BJ (cell line): ENCODE measurements around the gene DMD. TPM values are rescaled to one million over a fixed set of nuclear protein-coding genes. Genes with fewer than 3 reads are reported as not detected.

Experiments used
- CTCF ChIA-PET: fragments of 350-600 bp; formaldehyde crosslinking; extraction: SDS; loops from one replicate; lab custom pipeline; 2021; ENCODE audit warnings: antibody characterized with exemption, inconsistent platforms; lab: Yijun Ruan, JAX
- POLR2A ChIA-PET: fragments of 300-600 bp; sonication (Branson Sonifier 250); formaldehyde crosslinking; extraction: SDS; loops from one replicate; lab custom pipeline; 2021; ENCODE audit warnings: antibody characterized with exemption; lab: Charles Lee
- DNase-seq: peaks from one replicate; pipeline ENCODE4 v3.0.0-alpha.2; 2011; ENCODE audit warnings: low read depth
- H3K27me3 ChIP-seq: 2 replicates; pipeline ENCODE4 v1.6.0; 2011; ENCODE audit warnings: low read length; ENCODE audit not compliant: control insufficient read depth, insufficient read depth
- H3K36me3 ChIP-seq: 2 replicates; pipeline ENCODE4 v1.5.1; 2011; ENCODE audit warnings: low read length; ENCODE audit not compliant: control insufficient read depth, insufficient read depth
- H3K4me3 ChIP-seq: 2 replicates; pipeline ENCODE4 v1.5.1; 2011; ENCODE audit warnings: low read depth, mild to moderate bottlenecking, control low read depth, low read length
- polyA plus RNA-seq: library from polyadenylated mRNA; depleted of rRNA; stranded (reverse); fragments of >200 nt; gene quantifications from 2 replicates; pipeline ENCODE4 v1.2.3, GENCODE V29; 2011
- TF ChIP-seq, protein P1 (sequence below): IDR thresholded peaks from 2 replicates; pipeline ENCODE4 v1.5.1; 2011; ENCODE audit warnings: low read depth, mild to moderate bottlenecking, control low read depth, inconsistent platforms, low read length, moderate library complexity; ENCODE audit not compliant: insufficient read depth

The DMD gene
- polyA plus RNA-seq, 1 experiment, result 12.5 TPM

DNA sequence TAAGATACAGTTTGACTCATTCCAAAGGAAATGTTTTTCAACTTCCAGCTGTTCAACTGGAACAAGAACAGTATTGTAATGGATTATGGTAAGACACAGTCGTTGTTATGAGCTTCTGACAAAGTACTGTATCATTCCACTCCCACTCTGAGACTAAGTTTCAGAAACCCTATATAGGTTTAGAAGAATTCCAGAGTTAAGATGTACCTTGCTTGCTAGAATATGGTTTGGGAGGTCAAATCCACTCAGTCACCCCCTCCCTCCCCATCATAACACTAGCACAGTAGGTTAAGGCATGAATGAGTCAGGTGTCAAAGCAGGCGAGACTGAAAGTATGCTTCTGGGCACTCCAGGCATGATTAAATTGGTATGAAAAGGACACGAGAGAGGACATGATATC, 339.7 kb downstream of the DMD start:
- ChIA-PET POLR2A (no interaction called here), CTCF (no interaction called here)
- no peak for DNase-seq

DNA sequence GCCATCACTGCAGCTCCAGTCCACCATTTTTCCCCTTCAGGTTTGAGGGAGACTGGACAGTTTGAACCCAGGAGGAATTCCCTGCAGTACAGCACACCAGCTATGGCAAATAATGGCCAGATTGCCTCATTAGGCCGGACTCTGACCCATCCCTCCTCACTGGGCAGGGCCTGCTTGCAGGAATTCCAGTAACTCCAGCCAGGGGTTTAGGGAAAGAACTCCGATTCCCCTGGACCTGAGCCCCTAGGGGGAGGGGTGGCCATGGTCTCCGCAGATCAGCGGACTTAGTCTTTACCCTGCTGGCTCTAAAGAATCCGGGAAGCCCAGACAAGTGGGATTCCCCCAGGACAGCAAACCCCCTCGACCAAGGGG, 342.8 kb downstream of the DMD start:
- no peaks in the 10 kb centered on the region for H3K27me3 ChIP-seq
- no peak overlapping the region for H3K4me3 ChIP-seq
- ChIA-PET CTCF (no interaction called here), POLR2A (no interaction called here)
- no peaks in the 10 kb centered on the region for H3K36me3 ChIP-seq
- no peak for DNase-seq
- TF ChIP-seq, protein P1, sequence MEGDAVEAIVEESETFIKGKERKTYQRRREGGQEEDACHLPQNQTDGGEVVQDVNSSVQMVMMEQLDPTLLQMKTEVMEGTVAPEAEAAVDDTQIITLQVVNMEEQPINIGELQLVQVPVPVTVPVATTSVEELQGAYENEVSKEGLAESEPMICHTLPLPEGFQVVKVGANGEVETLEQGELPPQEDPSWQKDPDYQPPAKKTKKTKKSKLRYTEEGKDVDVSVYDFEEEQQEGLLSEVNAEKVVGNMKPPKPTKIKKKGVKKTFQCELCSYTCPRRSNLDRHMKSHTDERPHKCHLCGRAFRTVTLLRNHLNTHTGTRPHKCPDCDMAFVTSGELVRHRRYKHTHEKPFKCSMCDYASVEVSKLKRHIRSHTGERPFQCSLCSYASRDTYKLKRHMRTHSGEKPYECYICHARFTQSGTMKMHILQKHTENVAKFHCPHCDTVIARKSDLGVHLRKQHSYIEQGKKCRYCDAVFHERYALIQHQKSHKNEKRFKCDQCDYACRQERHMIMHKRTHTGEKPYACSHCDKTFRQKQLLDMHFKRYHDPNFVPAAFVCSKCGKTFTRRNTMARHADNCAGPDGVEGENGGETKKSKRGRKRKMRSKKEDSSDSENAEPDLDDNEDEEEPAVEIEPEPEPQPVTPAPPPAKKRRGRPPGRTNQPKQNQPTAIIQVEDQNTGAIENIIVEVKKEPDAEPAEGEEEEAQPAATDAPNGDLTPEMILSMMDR, result no peak

More for the DNA sequence above, 339.7 kb downstream of the DMD start:
- Histone ChIP-seq H3K36me3 (no peaks in the 10 kb centered on the region), H3K4me3 (no peak overlapping the region), H3K27me3 (no peaks in the 10 kb centered on the region)
- TF ChIP-seq, protein P1, result no peak

DNA sequence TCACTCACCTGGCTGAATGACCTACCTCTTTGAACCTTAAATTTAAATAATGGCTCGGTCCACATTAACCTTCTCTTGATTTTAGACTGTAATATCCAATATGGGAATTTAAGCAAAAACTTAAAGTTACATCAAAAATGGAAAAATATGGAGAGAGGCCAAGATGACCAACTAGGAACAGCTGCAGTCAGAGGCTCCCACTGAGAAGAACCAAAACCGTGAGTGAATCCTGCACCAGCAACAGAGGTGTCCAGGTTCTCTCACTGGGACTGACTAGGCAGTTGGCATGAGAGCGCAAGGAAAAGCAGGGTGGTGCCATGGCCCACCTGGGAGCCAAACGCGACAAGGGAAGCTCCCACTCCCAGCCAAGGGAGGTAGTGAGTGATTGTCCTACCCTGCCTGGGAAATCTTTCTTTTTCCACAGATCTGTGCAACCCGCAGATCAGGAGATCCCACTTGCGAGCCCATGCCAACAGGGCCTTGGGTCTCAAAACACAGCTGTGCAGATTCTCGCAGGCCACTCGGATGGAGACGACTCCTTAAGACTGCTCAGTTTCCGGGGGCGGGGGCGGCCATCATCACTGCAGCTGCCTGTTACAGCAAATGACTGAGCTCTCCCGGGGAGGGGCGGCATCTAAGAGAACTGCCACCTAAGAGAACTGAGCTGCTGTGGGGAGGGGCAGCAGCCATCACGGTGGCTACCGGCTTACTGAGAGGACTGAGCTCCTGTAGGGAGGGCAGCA, 343.4 kb downstream of the DMD start:
- TF ChIP-seq, protein P1, result no peak
- POLR2A ChIA-PET, result no interaction called here
- CTCF ChIA-PET, result no interaction called here
- Histone ChIP-seq H3K4me3 (no peak overlapping the region), H3K27me3 (no peaks in the 10 kb centered on the region), H3K36me3 (no peaks in the 10 kb centered on the region)
- no peak for DNase-seq

DNA sequence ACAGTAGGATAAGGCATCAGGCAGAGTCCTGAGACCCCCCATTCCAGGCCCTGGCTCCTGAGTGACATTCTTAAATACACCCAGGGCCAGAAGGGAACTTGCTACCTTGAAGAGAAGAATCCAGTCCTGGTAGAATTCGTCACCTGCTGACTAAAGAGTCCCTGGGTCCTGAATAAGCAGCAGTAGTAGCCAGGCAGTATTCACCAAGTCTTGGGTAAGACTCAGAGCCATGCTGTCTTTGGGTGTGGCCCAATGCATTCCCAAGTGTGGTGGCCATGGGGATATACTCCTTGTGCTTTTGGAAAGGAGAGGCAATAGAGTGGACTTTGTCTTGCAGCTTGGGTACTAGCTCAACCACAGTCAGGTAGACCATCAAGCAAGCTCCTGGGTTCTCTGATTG, 359.1 kb downstream of the DMD start:
- Histone ChIP-seq H3K36me3 (no peaks in the 10 kb centered on the region), H3K27me3 (no peaks in the 10 kb centered on the region), H3K4me3 (no peak overlapping the region)
- DNase-seq, result no peak
- TF ChIP-seq, protein P1, result no peak
- CTCF ChIA-PET, result no interaction called here
- POLR2A ChIA-PET, result no interaction called here

DNA sequence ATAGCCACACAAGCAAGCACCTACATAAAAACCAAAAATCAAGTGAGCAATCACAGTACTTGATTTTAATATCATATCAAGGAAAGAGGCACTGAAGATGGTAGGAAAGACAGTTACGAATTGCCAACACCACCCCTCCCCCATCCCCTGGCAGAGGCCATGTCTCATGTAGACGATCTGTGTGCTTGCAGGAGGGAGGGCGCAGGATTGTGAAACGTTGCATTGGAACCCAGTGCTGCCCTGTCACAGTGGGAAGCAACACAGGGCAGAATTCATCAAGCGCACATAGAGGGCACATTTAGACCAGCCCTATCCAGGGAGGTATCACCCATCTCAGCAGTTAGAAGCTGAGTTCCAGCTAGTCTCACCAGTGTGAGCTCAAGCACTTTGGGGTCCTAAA, 359.8 kb downstream of the DMD start:
- no peak for DNase-seq
- no peaks in the 10 kb centered on the region for H3K27me3 ChIP-seq
- CTCF ChIA-PET, result no interaction called here
- TF ChIP-seq, protein P1, result no peak
- POLR2A ChIA-PET, result no interaction called here
- no peak overlapping the region for H3K4me3 ChIP-seq
- H3K36me3 ChIP-seq, result no peaks in the 10 kb centered on the region
